Testis (tissue), 2 donors: ENCODE data around the gene HSDL1.

Experiments
- CTCF ChIP-seq, 3 experiments: fragments of 450-650 bp in 2 of 3; fragments of 200-600 bp in 1 of 3; sonication (generic) in 1 of 3; IDR thresholded peaks; one replicate each; pipeline ENCODE4 v1.5.1; 2016 to 2019; ENCODE audit warnings: antibody characterized with exemption in 3 of 3, mild to moderate bottlenecking in 2 of 3, moderate library complexity in 1 of 3
- POLR2A ChIP-seq: fragments of 450-650 bp; IDR thresholded peaks from one replicate; pipeline ENCODE4 v1.6.1; 2017; ENCODE audit warnings: antibody characterized with exemption, mild to moderate bottlenecking, moderate library complexity

GRCh38 chr16:84116720-84117493, 28.1 kb downstream of the HSDL1 start, which contains the start of gene MBTPS1:
- TF ChIP-seq CTCF (IDR thresholded peaks at IDR 0.05) (peak in 2 of 3 experiments; percentile 8 to 35), POLR2A (no peak)
